T-helper 2 cell treated with Interferon-gamma antibody and Interleukin-4, amounts not matched to agents 5 μg/mL and 100 μg/mL, for 36 hours (primary cell): ENCODE results near the gene PARVG.

Experiments used
- DNase-seq: peaks from one replicate; pipeline ENCODE4 v3.0.0; 2021; ENCODE audit warnings: low spot score
- H3K27ac Mint-ChIP-seq: one replicate; pipeline ENCODE4 v1.8.0; 2021; ENCODE audit warnings: mild to moderate bottlenecking, mixed read lengths
- H3K27me3 Mint-ChIP-seq: one replicate; pipeline ENCODE4 v1.8.0; 2021; ENCODE audit warnings: low read depth, mixed read lengths
- H3K36me3 Mint-ChIP-seq: one replicate; pipeline ENCODE4 v1.8.0; 2021; ENCODE audit warnings: low read depth, mixed read lengths
- H3K4me1 Mint-ChIP-seq: one replicate; pipeline ENCODE4 v1.8.0; 2021; ENCODE audit warnings: low read depth, mixed read lengths
- H3K4me3 Mint-ChIP-seq: one replicate; pipeline ENCODE4 v1.8.0; 2022; ENCODE audit warnings: mild to moderate bottlenecking, moderate library complexity, mixed read lengths
- H3K9me3 Mint-ChIP-seq: one replicate; pipeline ENCODE4 v1.8.0; 2021; ENCODE audit warnings: mixed read lengths

The PARVG gene

DNA sequence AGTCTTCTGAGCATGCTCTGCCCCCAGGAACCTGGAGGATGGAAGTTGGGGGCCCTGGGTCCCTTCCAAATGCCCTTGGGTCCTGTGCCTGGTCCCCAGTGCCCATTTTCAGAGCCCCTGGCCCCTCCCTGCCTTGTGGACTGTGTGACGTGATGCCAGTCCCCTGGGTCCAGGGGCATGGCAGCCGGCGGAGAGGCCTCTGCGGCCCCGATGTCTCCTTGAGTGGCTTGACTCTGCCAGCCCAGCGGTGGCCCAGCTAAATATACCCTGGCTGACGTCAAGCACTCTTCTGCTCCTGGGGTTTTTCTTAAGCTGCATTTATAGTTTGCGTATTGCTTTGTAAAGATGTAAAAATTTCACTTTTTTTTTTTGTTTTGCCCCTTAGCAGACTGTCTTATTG lies 35.2 kb upstream of the PARVG start:
- no peak overlapping the region for H3K27ac Mint-ChIP-seq
- no peaks in the 10 kb centered on the region for H3K9me3 Mint-ChIP-seq
- DNase-seq: no peak
- peaks cover 4% of the 10 kb centered on the region for H3K4me1 Mint-ChIP-seq
- no peak overlapping the region for H3K4me3 Mint-ChIP-seq
- no peaks in the 10 kb centered on the region for H3K27me3 Mint-ChIP-seq
- peaks cover 3% of the 10 kb centered on the region for H3K36me3 Mint-ChIP-seq

GRCh38 chr22:44146088-44146861 lies 34.5 kb upstream of the PARVG start:
- no peak overlapping the region for H3K4me3 Mint-ChIP-seq
- peaks cover 4% of the 10 kb centered on the region for H3K4me1 Mint-ChIP-seq
- H3K27me3 Mint-ChIP-seq: no peaks in the 10 kb centered on the region
- no peak for DNase-seq
- no peak overlapping the region for H3K27ac Mint-ChIP-seq
- H3K36me3 Mint-ChIP-seq: peaks cover 5% of the 10 kb centered on the region
- H3K9me3 Mint-ChIP-seq: no peaks in the 10 kb centered on the region

DNA sequence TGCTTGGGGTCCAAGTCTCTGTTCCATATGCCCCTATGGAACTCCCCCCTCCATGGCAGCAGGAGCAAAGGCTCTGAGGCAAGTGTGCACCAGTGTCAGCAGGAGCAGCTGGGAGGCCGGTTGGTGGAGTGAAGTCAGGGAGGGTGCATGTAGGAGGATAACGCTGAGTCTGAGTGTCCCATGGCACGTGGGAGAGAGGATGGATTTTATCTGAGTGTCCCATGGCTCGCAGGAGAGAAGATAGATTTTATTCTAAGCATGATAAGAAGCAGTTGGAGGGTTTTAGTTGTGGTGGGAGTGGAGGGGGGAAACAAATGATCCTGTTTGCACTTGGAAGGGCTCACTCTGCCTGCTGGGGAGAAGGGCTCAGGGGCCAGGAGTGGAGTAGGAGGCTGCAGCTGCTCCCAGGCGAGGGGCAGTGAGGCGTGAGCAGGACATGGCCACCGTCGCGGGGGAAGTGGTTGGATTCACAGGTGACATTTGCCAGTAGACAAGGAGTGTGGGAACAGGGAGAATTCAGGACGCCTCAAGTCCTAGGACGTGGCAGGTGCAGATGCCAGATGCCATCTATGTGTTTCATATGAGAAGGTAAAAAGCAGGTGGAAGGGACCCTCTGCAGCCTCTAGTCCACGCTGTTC lies 33.6 kb upstream of the PARVG start:
- H3K4me3 Mint-ChIP-seq: no peak overlapping the region
- no peak for DNase-seq
- H3K4me1 Mint-ChIP-seq: no peaks in the 10 kb centered on the region
- no peaks in the 10 kb centered on the region for H3K27me3 Mint-ChIP-seq
- H3K27ac Mint-ChIP-seq: no peak overlapping the region
- H3K9me3 Mint-ChIP-seq: no peaks in the 10 kb centered on the region
- H3K36me3 Mint-ChIP-seq: peaks cover 5% of the 10 kb centered on the region

DNA sequence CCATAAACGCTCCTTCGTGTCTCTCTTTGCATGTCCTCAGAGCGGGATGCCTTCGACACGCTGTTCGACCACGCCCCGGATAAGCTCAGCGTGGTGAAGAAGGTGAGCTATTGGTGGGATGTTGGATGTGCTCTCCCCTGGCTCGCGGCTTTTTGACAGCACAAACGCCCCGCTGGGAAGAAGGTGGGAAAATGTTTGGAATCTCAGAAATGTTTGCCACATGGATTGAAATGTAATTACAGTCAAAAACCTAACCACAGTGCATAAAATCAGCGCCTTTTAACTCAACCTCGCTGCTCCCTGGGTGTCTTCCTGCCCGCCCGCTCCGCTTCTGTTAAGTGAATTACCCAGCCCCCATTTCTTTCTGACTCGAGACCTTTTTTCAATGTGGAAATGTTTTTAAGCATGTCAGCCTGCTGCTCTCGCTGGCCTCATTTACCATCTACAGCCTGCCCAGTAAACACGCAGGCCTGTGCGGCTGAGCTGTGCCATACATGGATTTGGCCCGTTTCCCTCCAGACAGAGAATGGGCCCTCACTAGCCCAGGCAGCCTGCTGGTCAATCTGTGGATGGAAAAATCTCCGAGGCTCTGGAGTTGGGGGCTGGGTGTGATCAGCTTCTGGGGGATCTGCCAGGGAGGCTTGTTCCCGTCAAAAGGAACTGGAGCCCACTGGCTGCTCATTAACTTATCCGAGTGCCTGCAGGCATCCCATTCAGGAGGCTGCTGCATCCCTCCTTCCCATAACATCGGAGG lies 32.7 kb upstream of the PARVG start:
- Mint-ChIP-seq H3K36me3 (peaks cover 8% of the 10 kb centered on the region), H3K9me3 (no peaks in the 10 kb centered on the region), H3K4me1 (no peaks in the 10 kb centered on the region), H3K4me3 (no peak overlapping the region), H3K27ac (no peak overlapping the region), H3K27me3 (no peaks in the 10 kb centered on the region)
- DNase-seq: no peak

- Mint-ChIP-seq H3K9me3 (no peaks in the 10 kb centered on the region), H3K27me3 (no peaks in the 10 kb centered on the region), H3K36me3 (peaks cover 5% of the 10 kb centered on the region), H3K4me3 (no peak overlapping the region), H3K27ac (no peak overlapping the region), H3K4me1 (no peaks in the 10 kb centered on the region)
- DNase-seq: no peak
Measured at GRCh38 chr22:44151676-44152075, 29.0 kb upstream of the PARVG start.

- Mint-ChIP-seq H3K27ac (no peak overlapping the region), H3K27me3 (no peaks in the 10 kb centered on the region), H3K4me3 (no peak overlapping the region), H3K36me3 (peaks cover 8% of the 10 kb centered on the region), H3K4me1 (no peaks in the 10 kb centered on the region), H3K9me3 (no peaks in the 10 kb centered on the region)
- no peak for DNase-seq
Measured at GRCh38 chr22:44153710-44154109, 27.0 kb upstream of the PARVG start.

DNA sequence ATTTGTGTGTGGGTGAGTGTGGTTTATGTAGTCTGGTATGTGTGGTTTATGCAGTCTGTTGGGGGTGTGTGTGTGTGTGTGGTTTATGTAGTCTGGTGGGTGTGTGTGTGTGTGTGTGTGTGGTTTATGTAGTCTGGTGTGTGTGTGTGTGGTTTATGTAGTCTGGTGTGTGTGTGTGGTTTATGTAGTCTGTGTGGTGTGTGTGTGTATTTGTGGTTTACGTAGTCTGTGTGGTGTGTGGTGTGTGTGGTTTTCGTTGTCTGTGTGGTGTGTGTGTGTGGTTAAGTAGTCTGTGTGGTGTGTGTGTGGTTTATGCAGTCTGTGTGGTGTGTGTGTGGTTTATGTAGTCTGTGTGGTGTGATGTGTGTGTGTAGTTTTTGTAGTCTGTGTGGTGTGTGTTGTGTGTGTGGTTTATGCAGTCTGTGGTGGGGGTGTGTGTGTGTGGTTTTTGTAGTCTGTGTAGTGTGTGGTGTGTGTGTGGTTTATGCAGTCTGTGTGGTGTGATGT lies 26.2 kb upstream of the PARVG start:
- Mint-ChIP-seq H3K27ac (no peak overlapping the region), H3K9me3 (no peaks in the 10 kb centered on the region), H3K36me3 (peaks cover 11% of the 10 kb centered on the region), H3K4me1 (no peaks in the 10 kb centered on the region), H3K4me3 (no peak overlapping the region), H3K27me3 (no peaks in the 10 kb centered on the region)
- DNase-seq: no peak

DNA sequence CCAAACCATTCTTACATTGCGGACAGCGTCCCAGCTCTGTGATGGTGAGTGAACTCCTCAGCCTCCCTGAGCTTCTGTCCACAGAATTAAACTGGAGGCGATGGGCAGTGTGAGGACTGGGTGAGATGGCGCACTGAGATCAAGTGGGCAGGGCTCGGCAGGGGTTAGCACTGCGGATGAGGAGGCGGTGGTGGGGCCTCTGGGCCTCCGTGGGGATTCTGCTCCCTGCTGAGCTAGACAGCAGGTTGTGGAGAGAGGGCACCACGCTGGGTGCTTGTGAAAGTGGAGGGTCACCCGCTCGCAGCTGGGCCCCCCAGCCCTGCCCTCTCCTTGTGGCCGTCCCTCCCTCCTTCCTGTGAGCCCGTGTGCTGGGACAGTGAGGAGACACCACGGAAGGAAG lies 25.6 kb upstream of the PARVG start:
- Mint-ChIP-seq H3K36me3 (peaks cover 11% of the 10 kb centered on the region), H3K27ac (no peak overlapping the region), H3K4me1 (no peaks in the 10 kb centered on the region), H3K9me3 (no peaks in the 10 kb centered on the region), H3K27me3 (no peaks in the 10 kb centered on the region), H3K4me3 (no peak overlapping the region)
- DNase-seq: no peak

GRCh38 chr22:44157916-44158618 lies 22.7 kb upstream of the PARVG start:
- Mint-ChIP-seq H3K36me3 (peaks cover 6% of the 10 kb centered on the region), H3K27ac (no peak overlapping the region), H3K27me3 (no peaks in the 10 kb centered on the region), H3K4me3 (no peak overlapping the region), H3K9me3 (no peaks in the 10 kb centered on the region), H3K4me1 (no peaks in the 10 kb centered on the region)
- no peak for DNase-seq

DNA sequence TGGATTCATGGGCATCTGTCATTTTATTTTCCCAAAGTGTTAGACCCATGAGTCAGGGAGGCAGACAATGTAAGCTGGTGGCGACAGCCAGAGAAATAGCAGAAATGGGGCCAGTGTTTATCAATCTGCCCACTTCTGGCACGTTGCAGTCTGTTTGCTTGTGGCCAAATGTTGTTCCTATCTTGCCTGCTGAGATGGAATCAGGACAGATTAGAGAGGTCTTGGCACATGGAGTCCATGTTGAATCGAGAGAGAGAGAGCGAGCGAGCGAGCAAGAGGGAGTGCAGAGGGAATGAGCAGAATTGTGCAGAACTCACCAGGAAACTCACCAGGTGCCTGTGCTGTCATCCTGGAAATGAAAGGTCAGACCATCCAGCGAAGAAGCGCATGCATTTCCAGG lies 21.9 kb upstream of the PARVG start:
- no peaks in the 10 kb centered on the region for H3K27me3 Mint-ChIP-seq
- H3K9me3 Mint-ChIP-seq: no peaks in the 10 kb centered on the region
- H3K4me3 Mint-ChIP-seq: no peak overlapping the region
- no peak for DNase-seq
- H3K27ac Mint-ChIP-seq: no peak overlapping the region
- peaks cover 6% of the 10 kb centered on the region for H3K36me3 Mint-ChIP-seq
- no peaks in the 10 kb centered on the region for H3K4me1 Mint-ChIP-seq

GRCh38 chr22:44159221-44159620 lies 21.5 kb upstream of the PARVG start:
- peaks cover 6% of the 10 kb centered on the region for H3K36me3 Mint-ChIP-seq
- no peak overlapping the region for H3K27ac Mint-ChIP-seq
- H3K9me3 Mint-ChIP-seq: no peaks in the 10 kb centered on the region

DNA sequence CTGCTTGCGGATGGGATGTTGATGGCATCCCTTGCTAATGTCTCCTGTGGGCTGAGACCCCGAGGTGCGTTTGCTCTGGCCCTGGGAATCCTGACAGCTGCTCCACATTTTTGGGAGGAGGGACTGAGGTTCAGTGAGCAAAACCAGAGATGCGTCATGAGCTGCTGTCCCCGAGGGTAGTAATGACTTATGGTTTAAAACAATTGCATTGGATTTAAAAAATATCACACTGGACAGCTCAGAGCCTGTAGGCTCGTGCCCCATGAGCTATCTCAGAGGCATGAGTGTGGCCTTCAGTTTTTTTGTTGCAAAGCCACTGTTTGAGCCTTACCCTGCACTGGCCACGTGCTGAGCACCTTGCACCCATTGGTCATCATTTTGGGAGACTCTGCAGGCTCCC lies 20.9 kb upstream of the PARVG start:
- no peak overlapping the region for H3K27ac Mint-ChIP-seq
- no peaks in the 10 kb centered on the region for H3K4me1 Mint-ChIP-seq

More at GRCh38 chr22:44159221-44159620, 21.5 kb upstream of the PARVG start:
- no peak for DNase-seq
- no peaks in the 10 kb centered on the region for H3K4me1 Mint-ChIP-seq
- H3K27me3 Mint-ChIP-seq: no peaks in the 10 kb centered on the region
- H3K4me3 Mint-ChIP-seq: no peak overlapping the region

GRCh38 chr22:44160421-44160820 lies 20.3 kb upstream of the PARVG start:
- Mint-ChIP-seq H3K4me3 (no peak overlapping the region), H3K27me3 (no peaks in the 10 kb centered on the region), H3K4me1 (no peaks in the 10 kb centered on the region), H3K9me3 (no peaks in the 10 kb centered on the region), H3K27ac (no peak overlapping the region), H3K36me3 (peaks cover 6% of the 10 kb centered on the region)
- no peak for DNase-seq

More for the DNA sequence above, 20.9 kb upstream of the PARVG start:
- no peak for DNase-seq
- Mint-ChIP-seq H3K36me3 (peaks cover 6% of the 10 kb centered on the region), H3K4me3 (no peak overlapping the region), H3K27me3 (no peaks in the 10 kb centered on the region), H3K9me3 (no peaks in the 10 kb centered on the region)
